HEK293 (cell line): ENCODE data around the gene PCTP.

Experiments used
- BCL11A ChIP-seq: fragments of 450-650 bp; formaldehyde crosslinking; IDR thresholded peaks from 2 replicates; pipeline ENCODE4 v1.5.1; 2016; ENCODE audit warnings: low read depth, missing biosample characterization, missing genetic modification characterization
- BCL6B ChIP-seq: fragments of 450-650 bp; formaldehyde crosslinking; IDR thresholded peaks from 2 replicates; pipeline ENCODE4 v1.5.1; 2017; ENCODE audit warnings: missing biosample characterization, missing genetic modification characterization
- CTCF ChIP-seq: fragments of 450-650 bp; formaldehyde crosslinking; IDR thresholded peaks from 2 replicates; pipeline ENCODE4 v1.5.1; 2016; ENCODE audit warnings: missing biosample characterization, missing genetic modification characterization
- EGR2 ChIP-seq: fragments of 450-650 bp; formaldehyde crosslinking; IDR thresholded peaks from 2 replicates; pipeline ENCODE4 v1.5.1; 2016; ENCODE audit warnings: low read depth, missing biosample characterization, missing genetic modification characterization
- GFI1B ChIP-seq: fragments of 450-650 bp; formaldehyde crosslinking; IDR thresholded peaks from 2 replicates; pipeline ENCODE4 v1.5.1; 2016; ENCODE audit warnings: missing biosample characterization, missing genetic modification characterization
- GLIS1 ChIP-seq: fragments of 450-650 bp; formaldehyde crosslinking; IDR thresholded peaks from 2 replicates; pipeline ENCODE4 v1.5.1; 2016; ENCODE audit warnings: missing biosample characterization, missing genetic modification characterization
- HIC1 ChIP-seq: fragments of 450-650 bp; formaldehyde crosslinking; IDR thresholded peaks from 2 replicates; pipeline ENCODE4 v1.5.1; 2016; ENCODE audit warnings: missing biosample characterization, missing genetic modification characterization
- KLF8 ChIP-seq: fragments of 450-650 bp; formaldehyde crosslinking; IDR thresholded peaks from 2 replicates; pipeline ENCODE4 v1.5.1; 2016; ENCODE audit warnings: missing biosample characterization, missing genetic modification characterization
- PRDM10 ChIP-seq: fragments of 450-650 bp; formaldehyde crosslinking; IDR thresholded peaks from 2 replicates; pipeline ENCODE4 v1.5.1; 2016; ENCODE audit warnings: missing biosample characterization, missing genetic modification characterization
- SP2 ChIP-seq: fragments of 450-650 bp; formaldehyde crosslinking; IDR thresholded peaks from 2 replicates; pipeline ENCODE4 v1.5.1; 2016; ENCODE audit warnings: missing biosample characterization, missing genetic modification characterization
- SP7 ChIP-seq: fragments of 450-650 bp; formaldehyde crosslinking; IDR thresholded peaks from 2 replicates; pipeline ENCODE4 v1.5.1; 2016; ENCODE audit warnings: missing biosample characterization, missing genetic modification characterization
- ZBTB17 ChIP-seq: fragments of 450-650 bp; formaldehyde crosslinking; IDR thresholded peaks from 2 replicates; pipeline ENCODE4 v1.5.1; 2016; ENCODE audit warnings: missing biosample characterization, missing genetic modification characterization
- ZNF2 ChIP-seq: fragments of 450-650 bp; formaldehyde crosslinking; IDR thresholded peaks from 2 replicates; pipeline ENCODE4 v1.5.1; 2016; ENCODE audit warnings: missing biosample characterization, missing genetic modification characterization
- ZNF24 ChIP-seq: fragments of 450-650 bp; formaldehyde crosslinking; IDR thresholded peaks from 2 replicates; pipeline ENCODE4 v1.5.1; 2016; ENCODE audit warnings: missing biosample characterization, missing genetic modification characterization
- ZNF398 ChIP-seq: fragments of 450-650 bp; formaldehyde crosslinking; IDR thresholded peaks from 2 replicates; pipeline ENCODE4 v1.5.1; 2017; ENCODE audit warnings: missing biosample characterization, missing genetic modification characterization
- ZNF610 ChIP-seq: fragments of 450-650 bp; formaldehyde crosslinking; IDR thresholded peaks from 2 replicates; pipeline ENCODE4 v1.5.1; 2016; ENCODE audit warnings: missing biosample characterization, missing genetic modification characterization, borderline replicate concordance
- ZNF660 ChIP-seq: fragments of 450-650 bp; IDR thresholded peaks from 2 replicates; pipeline ENCODE4 v1.5.1; 2018; ENCODE audit warnings: missing biosample characterization, mild to moderate bottlenecking, missing genetic modification characterization
- ZNF747 ChIP-seq: fragments of 450-650 bp; formaldehyde crosslinking; IDR thresholded peaks from 2 replicates; pipeline ENCODE4 v1.5.1; 2016; ENCODE audit warnings: missing biosample characterization, missing genetic modification characterization
- ZNF792 ChIP-seq: fragments of 450-650 bp; formaldehyde crosslinking; IDR thresholded peaks from 2 replicates; pipeline ENCODE4 v1.5.1; 2016; ENCODE audit warnings: missing biosample characterization, missing genetic modification characterization
- ZNF843 ChIP-seq: fragments of 450-650 bp; formaldehyde crosslinking; IDR thresholded peaks from 2 replicates; pipeline ENCODE4 v1.5.1; 2016; ENCODE audit warnings: missing biosample characterization, missing genetic modification characterization
- TF ChIP-seq, protein P1 (sequence below): fragments of 450-650 bp; formaldehyde crosslinking; IDR thresholded peaks from 2 replicates; pipeline ENCODE4 v1.5.1; 2016; ENCODE audit warnings: missing biosample characterization, missing genetic modification characterization
- TF ChIP-seq, protein P2 (sequence below): fragments of 450-650 bp; formaldehyde crosslinking; IDR thresholded peaks from 2 replicates; pipeline ENCODE4 v1.5.1; 2016; ENCODE audit warnings: missing biosample characterization, missing genetic modification characterization

The PCTP gene

GRCh38 chr17:55750750-55751657, at the start of gene PCTP (continued):
- TF ChIP-seq HIC1 (tag by site-specific recombination), result peak; percentile 87
- TF ChIP-seq BCL11A (tag by site-specific recombination), result 0 out of 2 replicates have a peak, but pooled peaks have one; percentile 33
- TF ChIP-seq SP7 (tag by site-specific recombination), result peak; percentile 67
- peak; percentile 62 for TF ChIP-seq ZBTB17
- TF ChIP-seq ZNF24 (tag by site-specific recombination), result 0 out of 2 replicates have a peak, but pooled peaks have one; percentile 33
- peak; percentile 54 for TF ChIP-seq CTCF (tag by site-specific recombination)
- TF ChIP-seq, protein P1, sequence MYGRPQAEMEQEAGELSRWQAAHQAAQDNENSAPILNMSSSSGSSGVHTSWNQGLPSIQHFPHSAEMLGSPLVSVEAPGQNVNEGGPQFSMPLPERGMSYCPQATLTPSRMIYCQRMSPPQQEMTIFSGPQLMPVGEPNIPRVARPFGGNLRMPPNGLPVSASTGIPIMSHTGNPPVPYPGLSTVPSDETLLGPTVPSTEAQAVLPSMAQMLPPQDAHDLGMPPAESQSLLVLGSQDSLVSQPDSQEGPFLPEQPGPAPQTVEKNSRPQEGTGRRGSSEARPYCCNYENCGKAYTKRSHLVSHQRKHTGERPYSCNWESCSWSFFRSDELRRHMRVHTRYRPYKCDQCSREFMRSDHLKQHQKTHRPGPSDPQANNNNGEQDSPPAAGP, result 0 out of 2 replicates have a peak, but pooled peaks have one; percentile 55
- TF ChIP-seq SP2 (tag by site-specific recombination), result peak; percentile 94
- TF ChIP-seq ZNF398, result no peak
- TF ChIP-seq, protein P2, sequence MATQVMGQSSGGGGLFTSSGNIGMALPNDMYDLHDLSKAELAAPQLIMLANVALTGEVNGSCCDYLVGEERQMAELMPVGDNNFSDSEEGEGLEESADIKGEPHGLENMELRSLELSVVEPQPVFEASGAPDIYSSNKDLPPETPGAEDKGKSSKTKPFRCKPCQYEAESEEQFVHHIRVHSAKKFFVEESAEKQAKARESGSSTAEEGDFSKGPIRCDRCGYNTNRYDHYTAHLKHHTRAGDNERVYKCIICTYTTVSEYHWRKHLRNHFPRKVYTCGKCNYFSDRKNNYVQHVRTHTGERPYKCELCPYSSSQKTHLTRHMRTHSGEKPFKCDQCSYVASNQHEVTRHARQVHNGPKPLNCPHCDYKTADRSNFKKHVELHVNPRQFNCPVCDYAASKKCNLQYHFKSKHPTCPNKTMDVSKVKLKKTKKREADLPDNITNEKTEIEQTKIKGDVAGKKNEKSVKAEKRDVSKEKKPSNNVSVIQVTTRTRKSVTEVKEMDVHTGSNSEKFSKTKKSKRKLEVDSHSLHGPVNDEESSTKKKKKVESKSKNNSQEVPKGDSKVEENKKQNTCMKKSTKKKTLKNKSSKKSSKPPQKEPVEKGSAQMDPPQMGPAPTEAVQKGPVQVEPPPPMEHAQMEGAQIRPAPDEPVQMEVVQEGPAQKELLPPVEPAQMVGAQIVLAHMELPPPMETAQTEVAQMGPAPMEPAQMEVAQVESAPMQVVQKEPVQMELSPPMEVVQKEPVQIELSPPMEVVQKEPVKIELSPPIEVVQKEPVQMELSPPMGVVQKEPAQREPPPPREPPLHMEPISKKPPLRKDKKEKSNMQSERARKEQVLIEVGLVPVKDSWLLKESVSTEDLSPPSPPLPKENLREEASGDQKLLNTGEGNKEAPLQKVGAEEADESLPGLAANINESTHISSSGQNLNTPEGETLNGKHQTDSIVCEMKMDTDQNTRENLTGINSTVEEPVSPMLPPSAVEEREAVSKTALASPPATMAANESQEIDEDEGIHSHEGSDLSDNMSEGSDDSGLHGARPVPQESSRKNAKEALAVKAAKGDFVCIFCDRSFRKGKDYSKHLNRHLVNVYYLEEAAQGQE (tag by site-specific recombination), result no peak
- 0 out of 2 replicates have a peak, but pooled peaks have one; percentile 22 for TF ChIP-seq ZNF843 (tag by site-specific recombination)
- no peak for TF ChIP-seq EGR2 (tag by site-specific recombination)
- TF ChIP-seq ZNF660 (tag by site-specific recombination), result peak; percentile 33; the same call in 1 of the 2 replicates
- TF ChIP-seq KLF8 (tag by site-specific recombination), result peak; percentile 75; the same call in 1 of the 2 replicates
- no peak for TF ChIP-seq ZNF610 (tag by site-specific recombination)
- no peak for TF ChIP-seq ZNF792 (tag by site-specific recombination)
- TF ChIP-seq GFI1B (tag by site-specific recombination), result no peak
- TF ChIP-seq PRDM10 (tag by site-specific recombination), result peak; percentile 52; the same call in 1 of the 2 replicates
- no peak for TF ChIP-seq ZNF747 (tag by site-specific recombination)
- no peak for TF ChIP-seq BCL6B
- TF ChIP-seq GLIS1, result peak; percentile 34; the same call in 1 of the 2 replicates
- TF ChIP-seq ZNF2, result 0 out of 2 replicates have a peak, but pooled peaks have one; percentile 25
